Measurements from ENCODE around the gene NCOA7. TPM values are rescaled to one million over a fixed set of nuclear protein-coding genes. Genes with fewer than 3 reads are reported as not detected.

Gene NCOA7
- total RNA-seq, 1 experiment from 2014 or later = 14.4 TPM

DNA sequence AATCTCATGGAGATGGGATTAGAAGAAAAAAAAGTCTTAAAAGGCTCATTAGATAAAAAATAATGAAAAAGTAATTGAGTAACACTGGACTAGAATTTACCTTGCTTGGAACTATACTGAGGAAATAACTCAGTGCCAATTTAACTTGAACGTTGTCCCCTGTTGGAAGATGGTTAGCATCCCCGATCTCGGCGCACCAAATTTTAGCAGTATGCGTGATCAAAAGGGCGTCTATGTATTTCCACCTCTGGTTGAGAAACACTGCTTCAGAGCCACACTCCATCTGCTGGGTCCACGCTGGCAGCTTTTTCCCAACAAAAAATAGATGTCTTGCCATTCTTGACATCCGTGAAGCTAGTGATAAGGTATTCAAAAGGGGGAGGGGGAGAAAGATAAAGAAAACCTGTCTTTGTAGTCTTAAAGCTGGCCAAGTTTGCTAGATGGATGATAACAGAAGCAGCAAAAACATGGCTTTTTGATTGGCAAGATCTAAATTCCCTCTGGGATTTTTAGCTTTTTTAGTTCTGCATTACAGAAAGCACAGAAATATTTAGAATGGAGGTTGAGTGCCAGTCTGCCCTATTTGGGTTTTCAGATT is 172.2 kb downstream of the NCOA7 start (continued):
- TF ChIP-seq, protein P1, sequence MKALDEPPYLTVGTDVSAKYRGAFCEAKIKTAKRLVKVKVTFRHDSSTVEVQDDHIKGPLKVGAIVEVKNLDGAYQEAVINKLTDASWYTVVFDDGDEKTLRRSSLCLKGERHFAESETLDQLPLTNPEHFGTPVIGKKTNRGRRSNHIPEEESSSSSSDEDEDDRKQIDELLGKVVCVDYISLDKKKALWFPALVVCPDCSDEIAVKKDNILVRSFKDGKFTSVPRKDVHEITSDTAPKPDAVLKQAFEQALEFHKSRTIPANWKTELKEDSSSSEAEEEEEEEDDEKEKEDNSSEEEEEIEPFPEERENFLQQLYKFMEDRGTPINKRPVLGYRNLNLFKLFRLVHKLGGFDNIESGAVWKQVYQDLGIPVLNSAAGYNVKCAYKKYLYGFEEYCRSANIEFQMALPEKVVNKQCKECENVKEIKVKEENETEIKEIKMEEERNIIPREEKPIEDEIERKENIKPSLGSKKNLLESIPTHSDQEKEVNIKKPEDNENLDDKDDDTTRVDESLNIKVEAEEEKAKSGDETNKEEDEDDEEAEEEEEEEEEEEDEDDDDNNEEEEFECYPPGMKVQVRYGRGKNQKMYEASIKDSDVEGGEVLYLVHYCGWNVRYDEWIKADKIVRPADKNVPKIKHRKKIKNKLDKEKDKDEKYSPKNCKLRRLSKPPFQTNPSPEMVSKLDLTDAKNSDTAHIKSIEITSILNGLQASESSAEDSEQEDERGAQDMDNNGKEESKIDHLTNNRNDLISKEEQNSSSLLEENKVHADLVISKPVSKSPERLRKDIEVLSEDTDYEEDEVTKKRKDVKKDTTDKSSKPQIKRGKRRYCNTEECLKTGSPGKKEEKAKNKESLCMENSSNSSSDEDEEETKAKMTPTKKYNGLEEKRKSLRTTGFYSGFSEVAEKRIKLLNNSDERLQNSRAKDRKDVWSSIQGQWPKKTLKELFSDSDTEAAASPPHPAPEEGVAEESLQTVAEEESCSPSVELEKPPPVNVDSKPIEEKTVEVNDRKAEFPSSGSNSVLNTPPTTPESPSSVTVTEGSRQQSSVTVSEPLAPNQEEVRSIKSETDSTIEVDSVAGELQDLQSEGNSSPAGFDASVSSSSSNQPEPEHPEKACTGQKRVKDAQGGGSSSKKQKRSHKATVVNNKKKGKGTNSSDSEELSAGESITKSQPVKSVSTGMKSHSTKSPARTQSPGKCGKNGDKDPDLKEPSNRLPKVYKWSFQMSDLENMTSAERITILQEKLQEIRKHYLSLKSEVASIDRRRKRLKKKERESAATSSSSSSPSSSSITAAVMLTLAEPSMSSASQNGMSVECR (CRISPR knock-in tag; IDR thresholded peaks at IDR 0.05; ENCODE audit: borderline replicate concordance) = no peak
- TF ChIP-seq FOXP1 (CRISPR knock-in tag; IDR thresholded peaks at IDR 0.05; ENCODE audit: borderline replicate concordance) = no peak
- TF ChIP-seq ZNF219 (CRISPR knock-in tag; IDR thresholded peaks at IDR 0.05; ENCODE audit: borderline replicate concordance) = no peak
- TF ChIP-seq, protein P2, sequence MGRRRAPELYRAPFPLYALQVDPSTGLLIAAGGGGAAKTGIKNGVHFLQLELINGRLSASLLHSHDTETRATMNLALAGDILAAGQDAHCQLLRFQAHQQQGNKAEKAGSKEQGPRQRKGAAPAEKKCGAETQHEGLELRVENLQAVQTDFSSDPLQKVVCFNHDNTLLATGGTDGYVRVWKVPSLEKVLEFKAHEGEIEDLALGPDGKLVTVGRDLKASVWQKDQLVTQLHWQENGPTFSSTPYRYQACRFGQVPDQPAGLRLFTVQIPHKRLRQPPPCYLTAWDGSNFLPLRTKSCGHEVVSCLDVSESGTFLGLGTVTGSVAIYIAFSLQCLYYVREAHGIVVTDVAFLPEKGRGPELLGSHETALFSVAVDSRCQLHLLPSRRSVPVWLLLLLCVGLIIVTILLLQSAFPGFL (CRISPR knock-in tag; IDR thresholded peaks at IDR 0.05; ENCODE audit: borderline replicate concordance) = no peak
- no peak for TF ChIP-seq NFE2L1 (CRISPR knock-in tag; IDR thresholded peaks at IDR 0.05)
- TF ChIP-seq, protein P3, sequence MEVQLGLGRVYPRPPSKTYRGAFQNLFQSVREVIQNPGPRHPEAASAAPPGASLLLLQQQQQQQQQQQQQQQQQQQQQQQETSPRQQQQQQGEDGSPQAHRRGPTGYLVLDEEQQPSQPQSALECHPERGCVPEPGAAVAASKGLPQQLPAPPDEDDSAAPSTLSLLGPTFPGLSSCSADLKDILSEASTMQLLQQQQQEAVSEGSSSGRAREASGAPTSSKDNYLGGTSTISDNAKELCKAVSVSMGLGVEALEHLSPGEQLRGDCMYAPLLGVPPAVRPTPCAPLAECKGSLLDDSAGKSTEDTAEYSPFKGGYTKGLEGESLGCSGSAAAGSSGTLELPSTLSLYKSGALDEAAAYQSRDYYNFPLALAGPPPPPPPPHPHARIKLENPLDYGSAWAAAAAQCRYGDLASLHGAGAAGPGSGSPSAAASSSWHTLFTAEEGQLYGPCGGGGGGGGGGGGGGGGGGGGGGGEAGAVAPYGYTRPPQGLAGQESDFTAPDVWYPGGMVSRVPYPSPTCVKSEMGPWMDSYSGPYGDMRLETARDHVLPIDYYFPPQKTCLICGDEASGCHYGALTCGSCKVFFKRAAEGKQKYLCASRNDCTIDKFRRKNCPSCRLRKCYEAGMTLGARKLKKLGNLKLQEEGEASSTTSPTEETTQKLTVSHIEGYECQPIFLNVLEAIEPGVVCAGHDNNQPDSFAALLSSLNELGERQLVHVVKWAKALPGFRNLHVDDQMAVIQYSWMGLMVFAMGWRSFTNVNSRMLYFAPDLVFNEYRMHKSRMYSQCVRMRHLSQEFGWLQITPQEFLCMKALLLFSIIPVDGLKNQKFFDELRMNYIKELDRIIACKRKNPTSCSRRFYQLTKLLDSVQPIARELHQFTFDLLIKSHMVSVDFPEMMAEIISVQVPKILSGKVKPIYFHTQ (CRISPR knock-in tag; IDR thresholded peaks at IDR 0.05) = no peak

DNA sequence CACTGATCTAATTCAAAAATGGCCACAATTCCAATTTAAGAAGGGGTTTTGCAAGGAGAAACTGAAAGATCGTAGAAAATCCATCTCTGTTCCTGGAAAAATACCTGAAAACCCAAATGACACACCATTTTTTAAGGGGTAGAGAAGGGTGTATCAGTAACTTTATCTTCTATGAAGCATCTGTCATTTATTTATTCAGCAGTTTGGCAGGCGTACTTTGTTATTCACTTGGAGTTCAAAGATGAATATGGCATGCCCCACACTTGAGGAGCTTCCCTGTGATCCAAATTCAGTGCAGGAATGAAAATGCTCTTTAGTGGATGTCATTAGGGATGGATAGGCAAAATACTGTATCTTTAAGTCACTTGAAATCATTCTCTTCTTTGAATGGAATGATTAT is 173.1 kb downstream of the NCOA7 start:
- DNase-seq (ENCODE audit: low spot score) (no peak), ATAC-seq (no peak)
- ChIA-PET CTCF (interaction anchor here (1.1 to 1.4 kb wide), 2 partner anchors 11 to 75 kb away, joined by 3 to 4 read pairs; no protein-coding TSS in a partner anchor), POLR2A (no interaction called here)
- Mint-ChIP-seq H3K4me1 (no peaks in the 10 kb centered on the region), H3K4me3 (no peak overlapping the region), H3K36me3 (no peaks in the 10 kb centered on the region), H3K27ac (no peak overlapping the region), H3K27me3 (ENCODE audit: low read depth) (no peaks in the 10 kb centered on the region), H3K9me3 (no peaks in the 10 kb centered on the region)
- TF ChIP-seq, protein P4, sequence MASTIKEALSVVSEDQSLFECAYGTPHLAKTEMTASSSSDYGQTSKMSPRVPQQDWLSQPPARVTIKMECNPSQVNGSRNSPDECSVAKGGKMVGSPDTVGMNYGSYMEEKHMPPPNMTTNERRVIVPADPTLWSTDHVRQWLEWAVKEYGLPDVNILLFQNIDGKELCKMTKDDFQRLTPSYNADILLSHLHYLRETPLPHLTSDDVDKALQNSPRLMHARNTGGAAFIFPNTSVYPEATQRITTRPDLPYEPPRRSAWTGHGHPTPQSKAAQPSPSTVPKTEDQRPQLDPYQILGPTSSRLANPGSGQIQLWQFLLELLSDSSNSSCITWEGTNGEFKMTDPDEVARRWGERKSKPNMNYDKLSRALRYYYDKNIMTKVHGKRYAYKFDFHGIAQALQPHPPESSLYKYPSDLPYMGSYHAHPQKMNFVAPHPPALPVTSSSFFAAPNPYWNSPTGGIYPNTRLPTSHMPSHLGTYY (CRISPR knock-in tag; IDR thresholded peaks at IDR 0.05) = no peak
- TF ChIP-seq, protein P5, sequence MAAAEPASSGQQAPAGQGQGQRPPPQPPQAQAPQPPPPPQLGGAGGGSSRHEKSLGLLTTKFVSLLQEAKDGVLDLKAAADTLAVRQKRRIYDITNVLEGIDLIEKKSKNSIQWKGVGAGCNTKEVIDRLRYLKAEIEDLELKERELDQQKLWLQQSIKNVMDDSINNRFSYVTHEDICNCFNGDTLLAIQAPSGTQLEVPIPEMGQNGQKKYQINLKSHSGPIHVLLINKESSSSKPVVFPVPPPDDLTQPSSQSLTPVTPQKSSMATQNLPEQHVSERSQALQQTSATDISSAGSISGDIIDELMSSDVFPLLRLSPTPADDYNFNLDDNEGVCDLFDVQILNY (CRISPR knock-in tag; IDR thresholded peaks at IDR 0.05) = no peak
- TF ChIP-seq, protein P6, sequence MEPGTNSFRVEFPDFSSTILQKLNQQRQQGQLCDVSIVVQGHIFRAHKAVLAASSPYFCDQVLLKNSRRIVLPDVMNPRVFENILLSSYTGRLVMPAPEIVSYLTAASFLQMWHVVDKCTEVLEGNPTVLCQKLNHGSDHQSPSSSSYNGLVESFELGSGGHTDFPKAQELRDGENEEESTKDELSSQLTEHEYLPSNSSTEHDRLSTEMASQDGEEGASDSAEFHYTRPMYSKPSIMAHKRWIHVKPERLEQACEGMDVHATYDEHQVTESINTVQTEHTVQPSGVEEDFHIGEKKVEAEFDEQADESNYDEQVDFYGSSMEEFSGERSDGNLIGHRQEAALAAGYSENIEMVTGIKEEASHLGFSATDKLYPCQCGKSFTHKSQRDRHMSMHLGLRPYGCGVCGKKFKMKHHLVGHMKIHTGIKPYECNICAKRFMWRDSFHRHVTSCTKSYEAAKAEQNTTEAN (CRISPR knock-in tag; IDR thresholded peaks at IDR 0.05) = no peak
- TF ChIP-seq, protein P3 (CRISPR knock-in tag; IDR thresholded peaks at IDR 0.05) = no peak
- TF ChIP-seq, protein P7, sequence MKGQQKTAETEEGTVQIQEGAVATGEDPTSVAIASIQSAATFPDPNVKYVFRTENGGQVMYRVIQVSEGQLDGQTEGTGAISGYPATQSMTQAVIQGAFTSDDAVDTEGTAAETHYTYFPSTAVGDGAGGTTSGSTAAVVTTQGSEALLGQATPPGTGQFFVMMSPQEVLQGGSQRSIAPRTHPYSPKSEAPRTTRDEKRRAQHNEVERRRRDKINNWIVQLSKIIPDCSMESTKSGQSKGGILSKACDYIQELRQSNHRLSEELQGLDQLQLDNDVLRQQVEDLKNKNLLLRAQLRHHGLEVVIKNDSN (CRISPR knock-in tag; IDR thresholded peaks at IDR 0.05) = no peak
- TF ChIP-seq NR3C1 (CRISPR knock-in tag; conservative IDR thresholded peaks at IDR 0.05; ENCODE audit: low read depth) = no peak
